Activated B cell treated with CpG ODN at 0.5 μM for 24 hours (primary cell): ENCODE data around the gene UBE2R2. TPM values are rescaled to one million over a fixed set of nuclear protein-coding genes. Genes with fewer than 3 reads are reported as not detected.
"Not testable (repeated sequence)": the region's sequence is repeated elsewhere in the genome, so short reads cannot be mapped to it uniquely, and the experiment has no call there.

ENCODE experiments used
- ATAC-seq: fragments of 200-7000 bp; cut with Tn5 transposase; one replicate; pipeline ENCODE4 v1.10.0; 2021; ENCODE audit warnings: low read depth, mild to moderate bottlenecking, moderate library complexity
- CTCF ChIA-PET: fragments of 350-600 bp; sonication (Branson Sonifier 250); formaldehyde crosslinking; loops from one replicate; lab custom pipeline; 2021; ENCODE audit warnings: antibody characterized with exemption; lab: Charles Lee
- POLR2A ChIA-PET: fragments of 350-600 bp; sonication (Branson Sonifier 250); formaldehyde crosslinking; loops from one replicate; lab custom pipeline; 2021; ENCODE audit warnings: antibody characterized with exemption; lab: Charles Lee
- DNase-seq: peaks from one replicate; pipeline ENCODE4 v3.0.0; 2022
- H3K27ac Mint-ChIP-seq: one replicate; pipeline ENCODE4 v1.8.0; 2020; ENCODE audit warnings: mixed read lengths
- H3K27me3 Mint-ChIP-seq: one replicate; pipeline ENCODE4 v1.8.0; 2021; ENCODE audit warnings: mixed read lengths
- H3K36me3 Mint-ChIP-seq: one replicate; pipeline ENCODE4 v1.8.0; 2021; ENCODE audit warnings: low read depth, mixed read lengths
- H3K4me1 Mint-ChIP-seq: one replicate; pipeline ENCODE4 v1.8.0; 2021; ENCODE audit warnings: mixed read lengths
- H3K4me3 Mint-ChIP-seq: one replicate; pipeline ENCODE4 v1.8.0; 2020; ENCODE audit warnings: mild to moderate bottlenecking, mixed read lengths
- H3K9me3 Mint-ChIP-seq: one replicate; pipeline ENCODE4 v1.8.0; 2020; ENCODE audit warnings: mixed read lengths
- CTCF ChIP-seq: fragments of 200-600 bp; IDR thresholded peaks from one replicate; pipeline ENCODE4 v1.8.0; 2022; ENCODE audit warnings: antibody characterized with exemption, mild to moderate bottlenecking
- intact Hi-C: fragments of 100-400 bp; cut with micrococcal nuclease; formaldehyde crosslinking; loops from one replicate; pipeline ENCODE4 v1.15.1; 2024
- total RNA-seq: library from RNA; stranded (reverse); gene quantifications from 2 replicates; pipeline ENCODE4 v1.2.3, GENCODE V29; 2022

Gene UBE2R2
- total RNA-seq, 1 donor from 2014 or later = 28.9 TPM

- Mint-ChIP-seq H3K27ac (no peak within 1 kb of the TSS), H3K9me3 (no peaks in the 10 kb centered on the region), H3K27me3 (peaks cover 23% of the 10 kb centered on the region), H3K4me1 (no peaks in the 10 kb centered on the region), H3K4me3 (no peak within 1 kb of the TSS), H3K36me3 (no peaks in the 10 kb centered on the region)
- ChIA-PET POLR2A (no interaction called here), CTCF (no interaction called here)
- DNase-seq = no peak
- no peak for ATAC-seq
- no peak for TF ChIP-seq CTCF
- intact Hi-C loops = no loop called here
These were observed 21.7 kb upstream of the UBE2R2 start, which contains the start of gene PRSS3 for GRCh38 chr9:33795281-33795680. TSS of gene PRSS3 (plus strand) at chr9:33795561. CDS start at chr9:33795574, 13 bp downstream.

GRCh38 chr9:33795819-33796218, 21.1 kb upstream of the UBE2R2 start:
- no peak for TF ChIP-seq CTCF
- Mint-ChIP-seq H3K36me3 (no peaks in the 10 kb centered on the region), H3K27ac (no peak overlapping the region), H3K4me1 (no peaks in the 10 kb centered on the region), H3K9me3 (no peaks in the 10 kb centered on the region), H3K27me3 (peaks cover 23% of the 10 kb centered on the region), H3K4me3 (no peak overlapping the region)
- intact Hi-C loops = no loop called here
- DNase-seq = no peak
- POLR2A ChIA-PET = no interaction called here
- no peak for ATAC-seq
- CTCF ChIA-PET = no interaction called here

- POLR2A ChIA-PET, intact Hi-C loops, DNase-seq, H3K27ac Mint-ChIP-seq, ATAC-seq, H3K9me3 Mint-ChIP-seq, H3K4me3 Mint-ChIP-seq, CTCF ChIA-PET, H3K36me3 Mint-ChIP-seq, H3K4me1 Mint-ChIP-seq: not testable (repeated sequence)
- peaks cover 23% of the 10 kb centered on the region for H3K27me3 Mint-ChIP-seq
These were observed 20.3 kb upstream of the UBE2R2 start for GRCh38 chr9:33796679-33797078.

DNA sequence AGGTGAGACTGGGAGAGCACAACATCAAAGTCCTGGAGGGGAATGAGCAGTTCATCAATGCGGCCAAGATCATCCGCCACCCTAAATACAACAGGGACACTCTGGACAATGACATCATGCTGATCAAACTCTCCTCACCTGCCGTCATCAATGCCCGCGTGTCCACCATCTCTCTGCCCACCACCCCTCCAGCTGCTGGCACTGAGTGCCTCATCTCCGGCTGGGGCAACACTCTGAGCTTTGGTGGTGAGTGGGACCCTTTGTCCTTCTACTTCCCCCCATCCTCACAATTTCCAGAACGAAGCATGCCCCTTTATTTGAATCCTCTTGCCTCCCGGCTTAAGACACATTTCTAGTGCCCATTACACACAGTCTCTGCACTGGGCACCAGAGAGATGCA, 19.1 kb upstream of the UBE2R2 start:
- POLR2A ChIA-PET = no interaction called here
- no peak for TF ChIP-seq CTCF
- H3K36me3 Mint-ChIP-seq = no peaks in the 10 kb centered on the region
- no peaks in the 10 kb centered on the region for H3K9me3 Mint-ChIP-seq
- no peak for DNase-seq
- peaks cover 23% of the 10 kb centered on the region for H3K27me3 Mint-ChIP-seq
- intact Hi-C loops = no loop called here
- no peak for ATAC-seq
- no peaks in the 10 kb centered on the region for H3K4me1 Mint-ChIP-seq
- CTCF ChIA-PET = no interaction called here
- H3K27ac Mint-ChIP-seq = no peak overlapping the region
- no peak overlapping the region for H3K4me3 Mint-ChIP-seq

DNA sequence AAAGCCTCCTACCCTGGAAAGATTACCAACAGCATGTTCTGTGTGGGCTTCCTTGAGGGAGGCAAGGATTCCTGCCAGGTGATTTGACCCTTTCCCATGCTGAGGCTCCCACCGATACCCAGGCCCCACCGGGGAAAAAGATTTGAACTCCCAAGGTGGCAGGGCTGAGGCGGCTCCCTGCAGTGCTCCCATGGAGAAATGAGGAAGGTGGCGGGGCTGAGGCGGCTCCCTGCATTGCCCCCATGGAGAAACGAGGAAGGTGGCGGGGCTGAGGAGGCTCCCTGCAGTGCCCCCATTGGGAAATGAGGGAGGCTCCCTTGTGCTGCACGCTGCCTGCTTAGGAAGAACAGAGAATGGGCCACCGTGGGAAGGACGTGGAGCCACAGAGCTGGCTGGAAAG, 18.4 kb upstream of the UBE2R2 start:
- ATAC-seq = no peak
- H3K9me3 Mint-ChIP-seq = no peaks in the 10 kb centered on the region
- no peaks in the 10 kb centered on the region for H3K4me1 Mint-ChIP-seq
- H3K36me3 Mint-ChIP-seq = no peaks in the 10 kb centered on the region
- ChIA-PET CTCF (no interaction called here), POLR2A (no interaction called here)
- H3K27ac Mint-ChIP-seq = no peak overlapping the region
- DNase-seq = no peak
- intact Hi-C loops = no loop called here
- H3K4me3 Mint-ChIP-seq = no peak overlapping the region
- peaks cover 23% of the 10 kb centered on the region for H3K27me3 Mint-ChIP-seq
- TF ChIP-seq CTCF = no peak
